Activated CD4-positive, alpha-beta T cell treated with anti-CD3 and anti-CD28 coated beads, Interleukin-2, amount 50 U/mL, for 1 hour (primary cell): ENCODE data around the gene RRBP1.

ENCODE experiments used
- DNase-seq: peaks from one replicate; pipeline ENCODE4 v3.0.0-alpha.2; 2020

Gene RRBP1

DNA sequence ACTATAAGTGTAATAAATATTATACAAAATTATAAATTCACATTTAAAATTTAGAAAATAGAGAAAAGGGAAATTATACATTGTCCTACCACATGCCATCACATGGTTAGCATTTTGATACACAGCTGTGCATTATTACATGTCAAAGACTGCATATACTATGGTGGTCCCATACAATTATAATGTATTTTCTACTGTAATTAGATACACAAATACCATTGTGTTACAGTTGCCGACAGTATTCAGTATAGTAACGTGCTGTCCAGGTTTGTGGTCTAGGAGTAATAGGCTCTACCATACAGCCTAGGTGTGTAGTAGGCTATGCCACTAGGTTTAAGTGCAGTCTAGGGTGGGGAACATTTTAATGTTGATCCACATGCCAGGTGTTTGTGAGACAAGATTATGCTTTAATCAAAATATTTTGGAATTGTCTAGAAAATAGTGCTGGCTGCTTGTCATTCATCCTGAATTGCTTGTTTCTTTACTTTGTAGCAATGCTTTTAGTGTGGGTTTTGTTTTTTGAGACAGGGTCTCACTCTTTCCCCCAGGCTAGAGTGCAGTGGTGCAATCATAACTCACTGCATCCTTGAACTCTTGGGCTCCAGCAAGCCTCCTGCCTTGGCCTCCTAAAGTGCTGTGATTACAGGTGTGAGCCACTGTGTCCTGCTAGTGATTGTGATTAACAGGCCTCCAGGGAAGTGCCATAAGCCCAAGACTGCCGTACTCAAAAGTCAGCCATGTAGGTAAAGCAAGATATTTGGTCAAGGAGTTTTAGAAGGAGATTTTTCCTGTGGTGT is 73.1 kb downstream of the RRBP1 start:
- no peak for DNase-seq

DNA sequence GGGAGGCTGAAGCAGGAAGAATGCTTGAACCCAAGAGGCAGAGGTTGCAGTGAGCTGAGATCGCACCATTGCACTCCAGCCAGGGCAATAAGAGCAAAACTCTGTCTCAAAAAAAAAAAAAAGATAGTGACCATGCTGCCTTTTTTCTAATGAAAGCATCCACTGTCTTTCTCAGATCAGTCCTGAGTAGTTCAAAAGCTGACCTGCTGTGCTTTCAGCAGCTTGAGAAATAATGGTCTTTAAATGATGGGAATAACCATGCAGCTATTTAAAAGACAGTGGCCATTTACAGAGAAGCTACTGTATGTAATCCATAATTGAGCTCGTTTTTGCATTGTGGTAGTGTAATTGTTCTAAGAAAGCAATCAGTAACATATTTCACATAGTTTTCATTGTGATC is 76.0 kb downstream of the RRBP1 start:
- no peak for DNase-seq

DNA sequence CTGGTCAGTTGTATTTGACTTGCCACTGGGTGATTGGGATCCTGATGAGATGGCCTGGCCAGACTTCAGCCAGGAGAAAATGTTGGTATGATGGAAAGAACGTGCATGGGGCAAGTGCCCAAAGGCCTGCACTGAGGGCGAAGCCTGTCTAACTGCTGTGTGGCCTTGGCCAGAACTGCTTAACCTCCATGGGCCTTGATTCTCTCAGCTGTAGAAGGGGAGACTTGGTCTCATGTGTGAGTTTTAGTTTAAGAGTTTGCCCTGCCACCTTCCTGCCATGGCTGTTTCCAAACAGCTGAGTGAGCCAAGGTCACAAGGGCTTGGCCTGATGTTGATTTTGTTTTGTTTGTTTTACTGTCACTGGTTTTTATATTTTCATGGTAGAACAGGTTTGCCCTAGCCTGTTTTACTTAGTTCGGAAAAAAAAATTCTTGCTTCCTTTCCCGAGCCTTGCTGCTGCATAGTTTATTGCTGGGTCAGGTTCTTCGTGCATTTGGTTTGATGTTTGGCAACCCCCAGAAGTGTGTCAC is 76.8 kb downstream of the RRBP1 start:
- DNase-seq: no peak

DNA sequence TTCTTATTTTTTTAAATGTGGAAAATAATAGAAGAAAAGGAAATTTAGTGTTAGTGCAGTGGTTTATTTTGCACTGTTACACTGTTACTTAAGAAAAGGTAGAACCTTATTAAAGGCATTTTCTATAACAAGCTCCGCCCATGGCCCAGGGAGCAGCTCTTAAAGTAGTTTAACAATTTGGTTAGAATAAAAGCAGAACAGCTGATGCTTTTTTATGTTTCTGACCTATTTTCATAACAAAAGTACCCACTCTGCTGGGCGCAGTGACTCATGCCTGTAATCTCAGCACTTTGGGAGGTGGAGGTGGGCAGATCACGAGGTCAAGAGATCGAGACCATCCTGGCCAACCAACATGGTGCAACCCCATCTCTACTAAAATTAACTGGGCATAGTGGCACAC is 79.5 kb downstream of the RRBP1 start:
- no peak for DNase-seq

DNA sequence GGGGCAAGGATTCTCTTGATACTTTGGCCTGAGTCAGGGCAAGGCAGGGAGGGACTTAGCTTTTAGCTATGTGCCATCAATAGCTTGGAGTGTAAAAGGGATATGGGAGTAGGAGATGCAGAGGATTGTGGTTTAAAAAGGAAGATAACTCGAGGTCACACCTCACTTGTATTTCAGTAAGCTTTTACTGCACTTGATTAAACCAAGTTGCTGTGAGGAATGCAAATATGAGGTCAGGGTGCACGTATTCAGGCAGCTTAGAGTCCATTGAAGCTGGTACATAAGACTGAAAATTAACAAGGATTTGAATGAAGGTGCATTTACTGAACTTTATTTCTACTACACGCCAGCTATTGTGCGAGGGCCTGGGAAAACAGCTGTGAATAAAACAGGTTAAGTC is 80.1 kb downstream of the RRBP1 start:
- no peak for DNase-seq

DNA sequence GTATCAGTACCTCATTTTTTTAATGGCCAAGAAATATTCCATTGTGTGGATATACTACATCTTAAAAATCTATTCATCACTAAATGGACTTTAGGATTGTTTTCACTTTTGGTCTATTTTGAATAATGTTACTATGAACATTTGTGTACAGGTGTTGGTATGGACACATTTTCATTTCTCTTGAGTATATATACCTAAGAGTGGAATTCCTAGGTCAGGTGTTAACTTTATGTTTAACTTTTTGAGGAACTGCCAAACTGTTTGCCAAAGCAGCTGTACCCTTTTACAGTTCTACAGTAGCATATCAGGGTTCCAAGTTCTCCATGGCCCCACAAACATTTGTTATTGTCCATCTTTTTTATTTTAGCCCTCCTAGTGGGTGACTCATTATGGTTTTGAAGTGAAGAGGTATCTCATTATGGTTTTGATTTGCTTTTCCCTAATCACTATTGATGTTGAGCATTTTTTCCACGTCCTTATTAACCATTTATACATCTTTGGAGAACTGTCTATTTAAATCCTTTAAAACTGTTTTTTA is 84.0 kb downstream of the RRBP1 start:
- DNase-seq: no peak

DNA sequence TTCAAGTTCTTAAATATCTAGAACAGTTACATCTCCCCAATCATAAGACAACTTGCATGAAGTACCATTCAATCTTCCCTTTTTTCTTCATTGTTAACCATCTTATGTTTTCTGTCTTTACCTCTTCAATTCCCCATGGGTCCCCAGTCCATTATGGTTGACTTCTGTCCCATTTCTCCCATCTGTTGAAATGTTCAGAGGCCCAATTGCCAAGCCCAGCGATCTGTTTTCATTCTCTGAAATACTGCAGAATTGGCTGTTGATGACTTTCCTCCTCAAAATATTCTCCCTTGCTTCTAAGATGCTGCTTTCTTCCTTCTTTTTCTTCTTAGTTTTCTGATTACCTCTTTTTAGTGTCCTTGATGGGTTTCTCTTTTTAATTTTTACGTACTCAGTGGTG is 86.2 kb downstream of the RRBP1 start:
- no peak for DNase-seq

DNA sequence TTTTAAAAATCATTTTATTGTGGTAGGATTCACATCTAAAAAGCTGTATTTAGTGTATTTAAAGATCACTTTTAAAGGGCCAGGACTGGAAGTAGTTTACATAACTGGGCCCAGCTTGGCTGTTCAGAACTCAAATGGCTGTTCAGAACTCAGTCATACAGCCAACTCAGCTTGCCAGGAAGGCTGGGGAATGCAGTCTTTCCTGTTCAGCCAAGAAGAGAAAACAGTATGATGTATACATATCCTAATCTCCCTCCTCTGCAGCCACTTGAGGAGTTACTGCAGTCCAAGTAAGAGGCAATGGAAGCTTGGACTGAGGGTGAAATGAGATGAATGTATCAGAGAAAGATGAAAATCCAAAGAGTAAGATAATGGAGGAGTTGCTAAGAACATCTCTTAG is 87.6 kb downstream of the RRBP1 start:
- no peak for DNase-seq

DNA sequence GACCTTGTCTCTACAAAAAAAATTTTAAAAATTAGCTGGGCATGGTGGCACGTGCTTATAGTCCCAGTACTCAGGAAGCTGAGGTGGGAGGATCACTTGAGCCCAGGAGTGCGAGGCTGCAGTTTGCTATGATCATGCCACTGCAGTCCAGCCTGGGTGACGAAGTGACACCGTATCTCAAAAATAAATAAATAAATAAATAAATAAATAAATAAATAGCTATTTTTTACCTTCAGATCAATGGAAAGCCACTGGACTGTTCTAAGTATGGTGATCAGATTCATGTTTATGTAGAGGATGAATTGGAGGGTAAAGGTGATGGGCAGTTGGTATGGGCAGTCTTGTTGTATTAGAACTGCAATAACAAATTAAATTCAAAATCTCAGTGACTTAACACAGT is 88.1 kb downstream of the RRBP1 start:
- DNase-seq: no peak

DNA sequence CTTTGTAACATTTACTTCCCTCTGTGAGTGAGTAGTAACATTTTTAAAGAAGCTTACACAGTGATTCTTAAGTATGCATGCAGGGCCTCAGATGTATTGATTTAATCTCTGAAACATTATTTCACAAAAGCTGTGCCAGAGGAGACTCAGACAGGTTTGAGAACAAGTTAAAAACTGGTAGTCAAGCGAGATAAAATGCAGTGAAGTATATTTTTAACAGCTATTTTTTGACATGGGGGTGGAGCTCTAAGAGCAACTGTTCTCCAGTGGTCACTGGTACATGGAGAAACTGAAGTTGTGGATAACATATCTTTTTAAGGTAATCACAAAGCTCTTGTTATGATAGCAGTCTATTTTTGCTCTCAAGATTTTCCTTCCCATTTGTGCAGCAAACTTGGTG is 91.8 kb downstream of the RRBP1 start:
- no peak for DNase-seq

DNA sequence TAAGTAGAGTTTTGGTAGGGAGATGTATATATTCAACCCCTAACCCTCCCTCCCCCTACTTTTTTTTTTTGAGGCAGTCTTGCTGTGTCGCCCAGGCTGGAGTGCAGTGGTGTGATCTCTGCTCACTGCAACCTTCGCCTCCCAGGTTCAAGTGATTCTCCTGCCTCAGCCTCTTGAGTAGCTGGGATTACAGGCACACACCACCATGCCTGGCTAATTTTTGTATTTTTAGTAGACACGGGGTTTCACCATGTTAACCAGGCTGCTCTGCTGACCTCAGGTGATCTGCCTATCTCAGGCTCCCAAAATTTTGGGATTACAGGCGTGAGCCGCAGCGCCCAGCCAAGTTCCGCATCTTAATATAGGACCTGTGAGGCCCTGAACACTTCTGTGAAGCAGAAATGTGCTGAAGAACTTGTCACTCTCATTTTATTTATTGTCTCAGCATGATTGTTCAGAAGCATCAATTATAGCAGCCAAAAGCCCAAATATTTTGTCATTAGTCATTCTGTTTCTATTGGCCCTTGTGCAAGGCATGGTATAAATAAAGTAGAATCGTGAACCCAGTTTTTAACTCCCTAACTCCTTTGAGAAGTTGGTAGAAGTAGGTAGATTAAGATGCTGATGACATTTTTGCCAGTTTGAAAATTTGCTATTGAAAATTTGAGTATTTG is 92.7 kb downstream of the RRBP1 start:
- DNase-seq: no peak

DNA sequence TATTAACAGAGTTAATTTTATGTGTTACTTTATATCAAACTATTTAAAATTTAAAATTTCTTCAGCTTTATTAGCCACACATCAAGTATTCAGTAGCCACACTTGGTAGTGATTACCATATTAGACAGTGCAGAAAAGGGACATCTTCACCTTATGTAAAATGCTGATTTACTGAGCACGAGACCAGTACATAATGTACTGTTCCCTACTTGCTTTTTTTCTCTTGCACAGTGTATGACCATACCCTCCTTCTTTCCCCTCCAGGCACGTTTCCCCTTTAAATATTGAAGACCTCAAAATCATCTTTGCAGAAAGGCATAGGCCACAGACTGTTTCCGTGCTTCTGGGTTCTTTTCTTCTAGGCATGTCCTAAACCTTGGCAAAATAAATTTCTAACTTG is 94.2 kb downstream of the RRBP1 start:
- no peak for DNase-seq

DNA sequence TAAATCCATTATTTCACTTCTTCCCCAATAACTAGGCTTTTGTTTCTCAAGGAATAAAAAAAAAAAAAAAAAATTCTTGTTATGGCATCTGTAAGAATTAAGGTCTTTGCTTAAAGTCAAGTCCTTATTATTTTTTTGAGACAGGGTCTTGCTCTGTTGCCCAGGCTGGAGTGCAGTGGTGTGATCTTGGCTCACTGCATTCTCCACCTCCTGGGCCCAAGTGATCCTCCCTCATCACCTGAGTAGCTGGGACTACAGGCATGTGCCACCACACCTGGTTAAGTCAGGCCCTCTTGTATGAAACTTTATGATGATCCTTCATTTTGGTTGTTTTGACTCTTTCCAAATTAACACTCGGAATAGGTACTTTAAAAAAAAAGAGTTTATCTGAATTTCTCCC is 94.9 kb downstream of the RRBP1 start:
- DNase-seq: no peak

DNA sequence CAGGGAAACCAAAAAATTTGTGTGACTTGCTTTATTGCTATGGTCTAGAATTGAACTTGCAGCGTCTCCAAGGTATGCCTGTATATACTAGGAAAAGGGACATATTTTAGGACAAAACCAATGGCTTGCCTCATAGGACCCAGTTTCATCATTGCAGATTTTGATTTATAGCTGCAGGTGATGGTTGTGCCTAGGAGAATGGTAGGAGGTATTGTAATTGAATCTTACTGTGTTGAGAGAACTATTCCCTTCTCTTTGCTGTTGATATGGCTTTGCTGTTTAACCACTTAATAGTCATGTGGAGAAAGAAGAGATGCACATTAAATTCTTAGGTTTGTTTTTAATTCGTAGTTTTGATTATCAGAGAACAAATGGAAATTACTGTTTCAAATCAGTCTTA is 95.8 kb downstream of the RRBP1 start:
- DNase-seq: no peak

DNA sequence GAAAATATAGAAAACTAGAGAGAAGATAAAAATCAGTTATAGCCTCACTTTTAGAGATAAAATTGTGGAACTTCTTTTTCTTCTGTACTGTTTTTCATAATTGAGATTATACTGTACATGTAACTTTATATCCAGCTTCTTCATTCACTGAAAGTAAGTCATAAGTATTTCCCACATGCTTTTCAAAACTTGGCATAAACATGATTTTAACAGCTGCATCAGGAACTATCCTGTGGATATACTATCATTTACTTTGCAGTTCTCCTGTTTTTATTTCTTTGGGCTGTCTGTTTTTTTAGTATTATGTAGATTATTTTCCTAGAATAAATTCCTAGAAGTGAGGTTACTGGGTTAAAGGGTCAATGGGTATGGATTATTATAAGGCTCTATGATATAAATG is 97.4 kb downstream of the RRBP1 start:
- no peak for DNase-seq

DNA sequence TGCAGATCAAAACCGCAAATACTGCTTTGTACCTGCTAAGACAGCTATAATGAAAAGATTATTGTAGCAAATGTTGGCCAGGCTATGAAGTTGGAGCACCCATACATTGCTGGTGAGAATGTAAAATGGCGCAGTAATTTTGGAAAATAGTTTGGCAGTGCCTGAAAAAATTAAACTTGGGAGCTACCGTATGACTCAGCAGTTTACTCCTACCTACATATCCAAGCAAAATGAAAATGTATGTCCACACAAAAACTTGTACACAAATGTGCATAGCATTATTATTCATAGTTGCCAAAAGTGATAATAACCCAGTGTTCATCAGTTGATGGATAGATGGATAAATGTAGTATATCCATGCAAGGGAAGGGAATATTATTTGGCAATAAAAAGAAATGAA is 98.9 kb downstream of the RRBP1 start:
- no peak for DNase-seq

DNA sequence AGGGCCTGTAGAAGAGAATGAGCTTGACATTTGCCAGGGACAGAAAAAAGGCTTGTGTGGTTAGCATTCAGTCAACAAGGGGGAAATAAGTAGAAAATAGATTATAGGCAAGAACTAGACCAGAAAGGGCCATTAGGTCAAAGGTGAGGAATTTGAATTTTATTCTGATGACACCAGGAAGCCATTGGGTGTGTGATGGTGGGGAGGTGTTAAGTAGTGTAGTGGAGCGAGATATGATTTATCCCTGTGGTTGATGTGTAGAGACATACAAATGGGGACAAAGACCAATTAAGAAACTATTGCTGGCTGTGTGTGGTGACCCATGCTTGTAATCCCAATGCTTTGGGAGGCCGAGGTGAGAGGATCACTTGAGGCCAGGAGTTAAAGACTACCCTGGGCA is 101.1 kb downstream of the RRBP1 start:
- no peak for DNase-seq

DNA sequence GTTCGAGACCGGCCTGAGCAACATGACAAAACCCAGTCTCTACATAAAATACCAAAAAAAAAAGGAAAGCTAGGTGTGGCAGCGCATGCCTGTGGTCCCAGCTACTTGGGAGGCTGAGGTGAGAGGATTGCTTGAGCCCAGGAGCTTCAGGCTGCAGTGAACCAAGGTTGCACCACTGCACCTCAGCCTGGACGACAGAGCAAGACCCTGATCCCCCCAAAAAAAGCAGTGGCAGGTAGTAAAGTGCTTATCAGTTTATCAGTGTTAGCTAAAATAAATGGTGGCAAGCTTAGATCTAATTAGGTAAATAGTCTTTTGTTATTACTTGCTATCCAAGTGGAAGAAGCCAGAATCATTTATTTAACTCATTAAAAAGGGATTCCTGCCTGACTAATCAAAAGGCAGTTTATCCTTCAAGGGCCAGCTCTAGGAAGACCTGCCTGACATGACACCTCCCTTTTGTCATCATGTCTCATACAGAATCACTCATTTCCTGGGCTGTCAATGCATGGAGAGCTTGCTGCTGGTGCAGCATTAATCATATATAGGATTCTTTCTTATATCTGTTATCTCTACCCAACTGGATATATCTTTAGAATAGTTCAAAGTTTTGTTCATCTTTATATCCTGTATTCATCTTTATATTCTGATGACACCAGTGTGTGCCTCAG is 102.5 kb downstream of the RRBP1 start:
- DNase-seq: no peak

DNA sequence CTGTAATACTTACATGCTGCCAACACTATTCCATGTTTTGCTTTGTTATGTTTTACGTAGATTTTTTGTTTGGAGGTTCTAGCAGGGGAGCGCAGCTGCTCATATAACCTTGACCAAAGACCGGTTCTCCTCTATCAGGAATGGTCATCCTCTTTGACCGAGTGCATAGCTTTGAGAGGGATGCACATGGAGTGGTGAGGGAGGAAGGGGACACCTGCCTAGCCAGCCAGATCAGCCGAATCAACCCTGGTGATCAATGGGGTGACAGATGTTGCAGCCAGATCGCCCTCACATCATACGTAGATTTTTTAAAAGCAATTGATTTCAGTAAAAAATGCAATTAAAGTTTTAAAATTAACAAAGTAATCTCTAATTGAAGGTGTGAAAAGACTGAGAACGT is 105.8 kb downstream of the RRBP1 start:
- DNase-seq: no peak

DNA sequence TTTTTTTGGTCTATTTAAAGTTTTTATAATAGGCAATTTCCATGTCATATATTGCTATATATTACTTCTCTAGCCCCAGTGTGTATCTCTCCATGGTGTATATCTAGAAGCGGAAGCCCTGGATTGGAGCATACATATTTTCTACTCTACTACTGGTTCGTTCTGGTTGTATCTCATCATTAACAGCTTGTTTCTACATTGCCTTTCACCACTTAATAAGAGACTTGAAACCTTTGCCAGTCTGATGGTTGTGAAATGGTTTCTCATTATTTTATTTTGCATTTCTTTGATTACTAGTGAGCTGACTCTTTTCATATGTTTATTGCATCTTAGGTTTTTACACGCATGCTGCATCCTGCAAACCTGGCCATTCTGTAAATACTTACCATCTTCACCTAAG is 108.6 kb downstream of the RRBP1 start:
- no peak for DNase-seq

DNA sequence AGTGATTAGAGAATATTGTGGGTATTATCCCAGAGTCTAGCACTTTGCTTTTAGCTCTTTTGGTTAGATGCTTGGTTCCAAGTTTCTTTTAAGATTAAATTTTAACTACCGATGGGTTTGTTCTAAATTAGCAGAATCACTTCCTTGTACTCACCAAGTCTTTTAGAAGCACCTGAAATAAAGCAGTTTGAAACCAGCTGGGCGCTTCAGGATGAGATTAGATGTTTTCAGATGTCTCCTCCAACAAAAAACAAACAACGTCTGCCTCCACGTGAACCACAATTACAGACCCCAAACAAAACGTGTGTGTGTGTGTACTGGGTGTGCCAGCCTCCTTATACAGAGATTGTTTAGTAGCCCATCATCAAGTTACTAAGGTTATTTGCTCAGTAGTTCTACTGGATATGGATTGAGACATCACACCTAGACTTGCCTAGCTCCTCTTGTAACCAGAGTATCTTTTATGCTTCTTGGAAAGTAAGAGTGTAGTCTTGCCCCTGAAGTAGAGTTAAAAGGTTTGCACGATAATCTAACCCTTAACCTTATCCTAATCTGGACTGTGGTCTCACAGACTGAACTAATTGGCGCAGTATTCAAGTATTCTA is 109.9 kb downstream of the RRBP1 start:
- DNase-seq: no peak

DNA sequence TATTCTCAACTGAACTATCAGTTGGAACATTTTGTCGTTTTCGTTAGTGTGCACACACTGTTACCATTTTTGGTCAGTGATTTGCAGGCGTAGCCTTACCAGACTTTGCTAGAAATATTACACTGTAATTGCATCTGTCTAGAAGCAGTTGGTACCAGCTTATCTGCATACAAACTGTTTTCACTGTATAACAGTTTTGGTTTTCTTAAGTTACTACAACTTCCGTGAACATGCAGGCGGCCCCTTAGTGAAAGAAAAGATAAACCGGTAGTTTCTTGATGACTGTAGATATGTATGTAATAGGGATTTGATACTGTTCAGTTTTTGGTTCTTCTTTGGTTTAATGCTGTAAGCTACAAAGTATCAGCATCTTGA is 110.9 kb downstream of the RRBP1 start:
- no peak for DNase-seq
